Measurements from ENCODE around the gene ZNF724.
"Not testable (repeated sequence)": the region's sequence is repeated elsewhere in the genome, so short reads cannot be mapped to it uniquely, and the experiment has no call there.

ZNF724 gene

DNA sequence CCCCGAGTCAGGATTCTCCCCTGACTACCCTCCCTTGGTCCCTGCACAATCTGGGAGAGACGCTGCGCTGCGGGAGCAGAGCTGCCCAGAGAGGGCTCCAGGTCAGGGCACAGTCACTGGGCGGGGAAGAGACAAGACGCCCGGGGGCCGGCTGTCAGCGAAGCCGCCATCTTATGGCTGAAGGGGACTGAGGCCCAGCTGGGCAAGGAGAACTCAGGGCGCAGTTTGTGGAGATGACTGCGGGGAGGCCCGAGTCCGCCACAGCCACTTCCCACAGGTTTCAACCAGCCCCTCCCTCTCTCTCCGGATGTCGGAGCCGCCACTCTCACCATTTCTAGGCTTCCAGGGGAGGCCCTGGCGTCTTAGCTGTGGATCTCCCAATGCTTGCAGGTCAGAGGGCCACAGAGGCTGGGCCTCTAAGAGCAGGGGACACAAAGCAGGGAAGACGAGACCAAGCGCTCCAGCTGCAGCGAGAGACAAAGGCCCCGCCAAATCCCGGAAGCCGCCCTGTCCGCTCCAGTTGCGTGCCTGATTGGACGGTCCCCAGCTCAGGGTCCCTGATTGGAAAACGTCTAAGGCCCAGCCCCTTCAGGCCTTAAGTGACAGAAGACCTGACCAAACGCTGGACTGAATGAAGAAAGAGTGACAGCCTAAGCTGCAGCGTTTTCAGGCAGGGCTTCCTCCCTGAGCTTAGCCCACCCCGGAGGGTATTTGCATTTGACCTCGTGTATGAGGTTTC, at the start of gene ZNF724:
TSS of gene ZNF724 (minus strand) at position 484 of the 739 bp plus-strand sequence. CDS start at position 332, 152 bp downstream.
- peak; percentile 89 for DNase-seq

DNA sequence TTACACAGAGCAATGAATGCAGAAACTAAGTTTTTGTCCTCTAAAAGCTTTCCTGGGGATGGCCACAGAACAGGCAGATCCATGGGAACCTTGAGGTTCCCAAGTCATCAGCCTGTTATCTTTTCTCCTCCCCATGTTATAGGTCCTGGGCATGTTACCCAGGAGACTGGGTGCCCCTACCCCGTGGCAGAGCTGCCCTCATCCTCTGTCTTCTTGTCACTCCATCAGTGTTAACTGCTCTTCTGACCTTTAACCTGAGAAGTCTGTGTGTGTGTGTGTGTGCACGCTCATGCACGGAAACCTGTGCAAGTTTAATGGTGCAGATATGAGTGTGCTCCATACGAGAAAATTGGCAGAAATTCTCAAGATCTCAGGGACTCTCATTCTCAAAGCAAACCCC, 43.9 kb upstream of the ZNF724 start:
- no peak for DNase-seq

DNA sequence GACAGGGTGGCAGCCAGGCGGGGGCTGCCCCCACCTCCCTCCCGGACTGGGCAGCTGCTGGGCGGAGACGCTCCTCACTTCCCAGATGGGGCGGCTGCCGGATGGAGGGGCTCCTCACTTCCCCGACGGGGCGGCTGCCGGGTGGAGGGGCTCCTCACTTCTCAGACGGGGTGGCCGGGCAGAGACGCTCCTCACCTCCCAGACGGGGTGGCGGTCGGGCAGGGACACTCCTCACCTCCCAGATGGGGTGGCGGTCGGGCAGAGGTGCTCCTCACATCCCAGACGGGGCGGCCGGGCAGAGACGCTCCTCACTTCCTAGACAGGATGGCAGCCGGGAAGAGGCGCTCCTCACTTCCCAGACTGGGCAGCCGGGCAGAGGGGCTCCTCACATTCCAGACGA, 39.8 kb upstream of the ZNF724 start:
- not testable (repeated sequence) for DNase-seq

DNA sequence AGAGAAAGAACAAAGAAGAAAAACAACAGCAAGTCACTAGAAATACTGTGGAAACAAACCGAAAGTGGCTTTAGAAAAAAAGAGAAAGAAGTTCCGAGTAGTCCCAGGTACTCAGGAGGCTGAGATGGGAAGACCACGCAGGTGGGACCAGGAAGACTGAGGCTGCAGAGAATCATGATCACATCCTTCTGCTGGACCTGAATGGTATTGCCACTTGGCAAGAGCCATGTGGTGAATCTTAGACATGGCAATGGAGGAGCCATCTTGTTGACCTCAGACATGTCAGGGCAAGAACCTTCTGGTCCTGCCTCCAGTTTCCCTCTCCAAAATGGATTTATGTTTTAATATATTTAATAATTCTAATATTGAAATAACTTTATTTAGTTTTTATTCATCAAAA, 37.4 kb upstream of the ZNF724 start:
- no peak for DNase-seq

GRCh38 chr19:23286477-23286876, 36.3 kb upstream of the ZNF724 start:
- no peak for DNase-seq

DNA sequence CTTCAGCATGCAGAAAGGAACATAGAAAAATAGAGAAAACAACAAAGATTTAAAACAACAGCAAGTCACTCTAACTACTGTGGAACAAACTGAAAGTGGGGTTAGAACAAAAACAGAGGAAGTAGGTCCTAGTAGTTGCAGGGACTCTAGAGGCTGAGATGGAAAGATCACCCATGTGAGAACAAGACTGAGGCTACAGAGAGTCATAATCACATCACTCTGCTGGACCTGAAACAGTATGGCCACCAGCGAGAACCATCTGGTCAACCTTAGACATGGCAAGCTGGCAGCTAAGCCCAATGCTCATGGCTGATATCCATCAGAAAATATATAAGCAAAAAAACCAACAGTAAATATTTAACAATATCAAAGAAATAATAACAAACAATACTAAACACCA, 35.8 kb upstream of the ZNF724 start:
- DNase-seq = no peak

- DNase-seq = not testable (repeated sequence)
Measured at GRCh38 chr19:23285326-23285725, 35.1 kb upstream of the ZNF724 start.

- DNase-seq = peak; percentile 61
Measured at GRCh38 chr19:23283925-23284324, 33.7 kb upstream of the ZNF724 start.

GRCh38 chr19:23281663-23282276, 31.6 kb upstream of the ZNF724 start:
- no peak for DNase-seq

- not testable (repeated sequence) for DNase-seq
Measured at GRCh38 chr19:23278118-23278517, 27.9 kb upstream of the ZNF724 start.

DNA sequence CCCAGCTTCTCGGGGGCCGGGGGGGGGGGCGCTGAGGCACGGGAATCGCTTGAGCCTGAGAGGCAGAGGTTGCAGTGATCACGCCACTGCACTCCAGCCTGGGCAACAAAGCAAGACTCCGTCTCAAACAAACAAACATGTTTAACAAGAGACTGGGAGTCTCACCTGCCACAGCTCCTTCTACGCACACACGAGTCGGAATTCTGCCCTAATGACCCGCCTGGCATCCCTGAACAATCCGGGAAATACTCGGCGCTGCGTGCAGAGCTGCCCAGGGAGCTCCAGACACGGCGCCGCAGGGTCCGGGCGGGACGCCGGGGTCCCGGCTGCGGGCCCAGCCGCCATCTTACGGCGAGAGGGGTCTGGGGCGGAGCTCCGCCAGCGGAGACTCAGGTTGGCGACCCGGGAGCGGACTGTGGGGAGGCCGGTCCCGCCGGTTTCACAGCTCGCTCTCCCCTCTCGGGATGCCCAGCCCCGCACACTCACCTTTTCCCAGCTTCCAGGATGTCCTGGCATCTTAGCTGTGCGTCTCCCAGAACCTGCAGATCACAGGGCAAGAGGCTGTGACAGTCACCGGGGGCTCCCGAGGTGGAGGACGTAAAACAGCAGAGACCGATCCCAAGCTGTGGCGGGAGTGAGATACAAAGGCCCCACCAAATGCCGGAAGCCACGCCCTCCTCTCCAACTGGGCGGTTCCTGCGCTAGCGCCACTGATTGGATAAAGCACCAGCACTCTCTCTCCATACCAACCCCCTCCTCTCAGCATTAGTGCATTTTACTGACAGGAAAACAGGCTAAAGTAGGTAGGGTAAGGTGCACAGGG, 23.6 kb upstream of the ZNF724 start:
- peak; percentile 91 for DNase-seq

GRCh38 chr19:23273022-23273589, 22.9 kb upstream of the ZNF724 start:
- DNase-seq = no peak

DNA sequence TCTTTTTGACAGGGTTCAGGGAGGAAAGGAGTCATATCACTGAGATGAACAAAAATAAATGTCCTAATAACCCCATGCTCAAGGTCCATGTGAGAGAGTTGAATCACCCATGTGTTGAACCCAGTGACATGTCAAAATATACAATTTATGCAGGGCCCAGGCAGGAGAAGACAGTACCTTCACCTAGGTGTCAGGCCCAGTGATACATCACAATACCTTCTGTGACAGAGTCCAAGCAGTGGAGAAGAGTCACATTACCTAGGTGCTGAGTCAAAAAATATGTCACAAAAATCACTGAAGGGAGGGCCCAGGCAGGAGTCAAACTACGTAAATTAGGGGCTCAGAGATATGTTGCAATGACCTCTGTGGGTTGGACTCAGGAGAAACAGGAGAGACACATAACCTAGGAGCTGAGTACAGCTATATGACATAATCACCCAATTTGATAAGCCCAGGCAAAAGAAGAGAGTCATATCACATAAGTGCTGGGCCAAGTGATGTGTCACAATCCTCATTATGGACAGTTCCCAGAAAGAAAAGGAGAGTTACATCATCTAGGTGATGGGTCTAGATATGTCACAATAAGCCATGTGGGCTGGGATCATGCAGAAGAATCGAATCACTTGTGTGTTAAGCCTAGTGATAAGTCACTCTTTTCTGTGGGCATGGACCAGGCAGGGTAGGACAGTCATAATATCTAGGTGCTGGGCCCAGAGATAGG, 13.8 kb upstream of the ZNF724 start:
- DNase-seq = no peak

- DNase-seq = no peak
Measured at GRCh38 chr19:23263396-23263795, 13.2 kb upstream of the ZNF724 start.

DNA sequence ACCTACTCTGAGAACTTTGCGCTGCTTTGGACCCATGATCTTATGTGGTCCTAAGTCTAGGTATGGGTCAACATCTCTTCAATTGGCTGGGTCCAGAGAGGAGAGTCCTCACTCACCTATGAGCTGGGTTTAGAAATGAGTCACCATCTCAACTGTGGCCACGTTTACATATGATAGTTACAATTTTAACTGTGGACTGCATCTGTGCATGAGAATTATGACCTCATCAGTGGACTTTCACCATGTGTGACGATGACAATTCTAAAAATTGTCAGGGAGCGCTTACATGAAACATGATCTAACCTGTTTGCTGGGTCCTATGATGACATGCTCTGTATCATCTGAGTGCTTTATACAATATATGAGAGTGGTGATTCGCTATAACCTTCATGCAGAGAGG, 12.7 kb upstream of the ZNF724 start:
- no peak for DNase-seq

GRCh38 chr19:23261496-23262020, 11.4 kb upstream of the ZNF724 start:
- no peak for DNase-seq

DNA sequence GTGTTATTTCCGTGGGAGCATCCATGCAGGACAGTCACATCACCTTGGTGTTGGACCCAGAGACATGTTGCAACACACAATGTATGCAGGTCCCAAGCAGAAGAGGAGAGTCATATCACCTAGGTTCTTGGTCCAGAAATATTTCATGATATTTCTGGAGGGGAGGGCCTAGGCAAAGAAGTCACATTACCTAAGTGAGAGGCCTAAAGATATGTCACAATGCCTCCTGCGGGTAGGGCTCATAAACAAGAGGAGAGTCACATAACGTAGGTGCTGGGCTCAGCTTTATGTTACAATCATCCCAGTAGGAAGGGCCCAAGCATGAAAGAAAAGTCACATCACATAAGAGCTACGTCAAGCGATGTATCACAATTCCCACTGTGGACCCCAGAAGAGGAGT, 10.8 kb upstream of the ZNF724 start:
- no peak for DNase-seq

GRCh38 chr19:23259961-23260360, 9.8 kb upstream of the ZNF724 start:
- DNase-seq = no peak

GRCh38 chr19:23255700-23256099, 5.5 kb upstream of the ZNF724 start:
- DNase-seq = no peak

- no peak for DNase-seq
Measured at GRCh38 chr19:23254141-23254910, 4.1 kb upstream of the ZNF724 start.

DNA sequence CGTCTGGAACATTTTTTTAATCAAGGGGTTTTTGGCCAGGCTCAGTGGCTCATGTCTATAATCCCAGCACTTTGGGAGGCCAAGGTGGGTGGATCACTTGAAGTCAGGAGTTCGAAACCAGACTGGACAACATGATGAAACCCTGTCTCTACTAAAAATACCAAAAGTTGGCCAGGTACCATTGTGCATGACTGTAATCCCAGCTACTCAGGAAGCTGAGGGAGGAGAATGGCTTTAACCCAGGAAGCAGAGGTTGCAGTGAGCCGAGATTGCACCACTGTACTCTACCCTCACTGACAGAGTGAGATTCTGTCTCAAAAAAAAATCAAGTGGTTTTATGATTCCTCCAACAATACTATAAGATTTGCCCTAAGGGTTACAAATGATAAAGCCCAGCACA, 3.1 kb upstream of the ZNF724 start:
- not testable (repeated sequence) for DNase-seq

GRCh38 chr19:23241419-23241818, 8.8 kb downstream of the ZNF724 start:
- DNase-seq = no peak
